GM12878 (cell line): ENCODE measurements around the gene TLK2. TPM values are rescaled to one million over a fixed set of nuclear protein-coding genes. Genes with fewer than 3 reads are reported as not detected.

Experiments used
- ATAC-seq: fragments of 200-7000 bp; cut with Tn5 transposase; 3 replicates; pipeline ENCODE4 v1.9.1; 2020; ENCODE audit warnings: mild to moderate bottlenecking, moderate library complexity
- BruUV-seq: library from RNA; stranded (reverse); fragments of 400-500 nt; replicated peaks from 2 replicates; lab custom pipeline; 2021; lab: Mats Ljungman, UMichigan
- CTCF ChIA-PET: fragments of 300-600 bp; sonication (Branson Sonifier 250); formaldehyde crosslinking; extraction: SDS; loops from one replicate; lab custom pipeline; 2021; ENCODE audit warnings: inconsistent platforms; lab: Yijun Ruan, JAX
- POLR2A ChIA-PET: fragments of 350-600 bp; formaldehyde crosslinking; extraction: SDS; loops from one replicate; lab custom pipeline; 2021; ENCODE audit warnings: inconsistent platforms; lab: Charles Lee
- RAD21 ChIA-PET: fragments of 300-600 bp; sonication (Branson Sonifier 250); formaldehyde crosslinking; loops from one replicate; lab custom pipeline; 2023; ENCODE audit warnings: antibody characterized with exemption; ENCODE audit not compliant: unreplicated experiment; lab: Charles Lee
- SMC1A ChIA-PET: fragments of 300-600 bp; sonication (Branson Sonifier 250); formaldehyde crosslinking; loops from one replicate; lab custom pipeline; 2023; ENCODE audit not compliant: unreplicated experiment, uncharacterized antibody; lab: Charles Lee
- DNase-seq: peaks from one replicate; pipeline ENCODE4 v3.0.0-alpha.2; 2011; ENCODE audit warnings: low read depth, low spot score
- FAIRE-seq: peaks from 3 replicates; lab custom pipeline; 2011; peaks lifted over from hg19 to GRCh38; lab: Jason Lieb, UNC
- H2AFZ ChIP-seq: 2 replicates; pipeline ENCODE4 v1.6.0; 2011; ENCODE audit warnings: low read depth, low read length, control low read depth; ENCODE audit not compliant: control insufficient read depth
- H3K27ac ChIP-seq: 2 replicates; pipeline ENCODE4 v1.5.1; 2011; ENCODE audit warnings: control low read depth; ENCODE audit not compliant: control insufficient read depth, insufficient read depth
- H3K27me3 ChIP-seq, 2 experiments: replicated peaks in 1 of 2; 2 replicates each; pipeline versions ENCODE4 v1.6.0 to v1.6.1; 2011; ENCODE audit warnings: low read length in 1 of 2; ENCODE audit not compliant: control insufficient read depth in 2 of 2, insufficient read depth in 2 of 2
- H3K36me3 ChIP-seq, 2 experiments: 2 replicates each; pipeline ENCODE4 v1.5.1; 2011; ENCODE audit warnings: low read length in 1 of 2; ENCODE audit not compliant: control insufficient read depth in 2 of 2, insufficient read depth in 2 of 2
- H3K4me1 ChIP-seq: 2 replicates; pipeline ENCODE4 v1.6.1; 2011; ENCODE audit warnings: mild to moderate bottlenecking, low read length, moderate library complexity, mixed read lengths; ENCODE audit not compliant: control insufficient read depth, insufficient read depth
- H3K4me2 ChIP-seq: 2 replicates; pipeline ENCODE4 v1.6.0; 2011; ENCODE audit warnings: control low read depth; ENCODE audit not compliant: control insufficient read depth, insufficient read depth
- H3K4me3 ChIP-seq: fragments of 200-600 bp; sonication (generic); 2 replicates; pipeline ENCODE4 v1.5.1; 2016
- H3K79me2 ChIP-seq: 2 replicates; pipeline ENCODE4 v1.6.0; 2011; ENCODE audit warnings: low read length; ENCODE audit not compliant: control insufficient read depth, insufficient read depth
- H3K9ac ChIP-seq: 2 replicates; pipeline ENCODE4 v1.8.0; 2011; ENCODE audit warnings: low read length, control low read depth, mixed read lengths; ENCODE audit not compliant: control insufficient read depth, insufficient read depth
- H3K9me3 ChIP-seq: replicated peaks from 3 replicates; pipeline ENCODE4 v1.5.1; 2011; ENCODE audit warnings: mild to moderate bottlenecking, low read length; ENCODE audit not compliant: control insufficient read depth, insufficient read depth
- H4K20me1 ChIP-seq: 2 replicates; pipeline ENCODE4 v1.6.0; 2011; ENCODE audit not compliant: control insufficient read depth, insufficient read depth
- BCL3 ChIP-seq: IDR thresholded peaks from 2 replicates; pipeline ENCODE4 v1.6.1; 2011; ENCODE audit warnings: borderline replicate concordance, low read depth, mild to moderate bottlenecking, moderate library complexity, low read length; ENCODE audit not compliant: insufficient read depth, poor library complexity, severe bottlenecking
- BRCA1 ChIP-seq: IDR thresholded peaks from 2 replicates; pipeline ENCODE4 v1.6.1; 2011; ENCODE audit warnings: low read depth, low read length, improper control_type of control experiment
- CHD1 ChIP-seq: IDR thresholded peaks from 2 replicates; pipeline ENCODE4 v1.6.1; 2012; ENCODE audit warnings: low read depth, low read length, improper control_type of control experiment
- EGR1 ChIP-seq, 2 experiments: IDR thresholded peaks; 1 replicate in 1 of 2; 2 replicates in 1 of 2; pipeline ENCODE4 v1.6.1; 2011 to 2012; ENCODE audit warnings: low read depth in 2 of 2, low read length in 2 of 2, borderline replicate concordance in 1 of 2, mild to moderate bottlenecking in 1 of 2, moderate library complexity in 1 of 2
- FOS ChIP-seq: IDR thresholded peaks from 3 replicates; pipeline ENCODE4 v1.6.1; 2011; ENCODE audit warnings: borderline replicate concordance; ENCODE audit not compliant: insufficient read length; ENCODE audit errors: extremely low read depth
- FOXK2 ChIP-seq: fragments of 450-650 bp; IDR thresholded peaks from 2 replicates; pipeline ENCODE4 v1.6.1; 2017; ENCODE audit warnings: mild to moderate bottlenecking, moderate library complexity
- GATAD2B ChIP-seq: fragments of 450-650 bp; conservative IDR thresholded peaks from 2 replicates; pipeline ENCODE4 v1.6.1; 2017; ENCODE audit warnings: low read depth, mild to moderate bottlenecking, moderate library complexity
- HCFC1 ChIP-seq: fragments of 150-350 bp; IDR thresholded peaks from 2 replicates; pipeline ENCODE4 v1.6.1; 2014; ENCODE audit warnings: low read length
- LARP7 ChIP-seq: fragments of 450-650 bp; IDR thresholded peaks from 2 replicates; pipeline ENCODE4 v1.6.1; 2017; ENCODE audit warnings: mild to moderate bottlenecking
- MEF2B ChIP-seq: fragments of 450-650 bp; IDR thresholded peaks from 2 replicates; pipeline ENCODE4 v1.6.1; 2018; ENCODE audit warnings: mild to moderate bottlenecking, moderate library complexity; ENCODE audit not compliant: partially characterized antibody, poor library complexity, severe bottlenecking
- NFIC ChIP-seq: IDR thresholded peaks from 2 replicates; pipeline ENCODE4 v1.6.1; 2012; ENCODE audit warnings: low read depth, mild to moderate bottlenecking, inconsistent platforms, low read length, moderate library complexity
- REST ChIP-seq: IDR thresholded peaks from 2 replicates; pipeline ENCODE4 v1.6.1; 2012; ENCODE audit warnings: mild to moderate bottlenecking, low read depth, low read length
- RFX5 ChIP-seq: IDR thresholded peaks from 2 replicates; pipeline ENCODE4 v1.6.1; 2011; ENCODE audit warnings: low read depth, low read length, improper control_type of control experiment
- SPI1 ChIP-seq: IDR thresholded peaks from 2 replicates; pipeline ENCODE4 v1.6.1; 2011; ENCODE audit warnings: low read depth, mild to moderate bottlenecking, low read length, moderate library complexity, borderline replicate concordance; ENCODE audit not compliant: insufficient read depth
- SREBF1 ChIP-seq: IDR thresholded peaks from 2 replicates; pipeline ENCODE4 v1.6.1; 2012; ENCODE audit warnings: mild to moderate bottlenecking, low read length
- TCF12 ChIP-seq: IDR thresholded peaks from 2 replicates; pipeline ENCODE4 v1.6.1; 2011; ENCODE audit warnings: low read depth, mild to moderate bottlenecking, low read length
- WGBS: methylation state at CpG from one replicate; pipeline ENCODE4 v1.1.6; 2016; ENCODE audit warnings: low lambda C conversion rate; ENCODE audit not compliant: insufficient replicate concordance, insufficient coverage; ENCODE audit errors: missing lambda C conversion rate; 5-methylcytosine and 5-hydroxymethylcytosine counted together
- in situ Hi-C: fragments of 300-500 bp; cut with MboI; formaldehyde crosslinking; loops from 9 replicates; pipeline ENCODE4 v1.14.3; 2018; ENCODE audit warnings: mixed read lengths
- intact Hi-C: fragments of 100-400 bp; cut with micrococcal nuclease; formaldehyde crosslinking; loops from one replicate; pipeline ENCODE4 v1.14.2; 2022; ENCODE audit not compliant: unreplicated experiment
- polyA plus RNA-seq, 11 experiments: library from polyadenylated mRNA; depleted of rRNA in 4 of 11; unstranded in 6 of 11; stranded (reverse) in 5 of 11; fragments of >200 nt; fragmentation: Nextera tagmentation in 4 of 11; fragmentation: Illumina TruSeq in 1 of 11; extraction: Ambion mirVana in 4 of 11; extraction: Trizol in 1 of 11; gene quantifications; 1 replicate in 1 of 11; 2 replicates in 10 of 11; pipeline versions ENCODE4 v1.2.1 to v1.2.3, GENCODE V29; 2011 to 2016; ENCODE audit warnings: inconsistent platforms in 2 of 11, missing spikeins in 2 of 11, low read depth in 1 of 11
- total RNA-seq, 4 experiments: library from RNA; depleted of rRNA in 3 of 4; stranded (reverse); fragments of >200 nt in 3 of 4; fragmentation: Illumina TruSeq in 1 of 4; extraction: Trizol in 1 of 4; gene quantifications; 2 replicates each; pipeline versions ENCODE4 v1.2.1 to v1.2.3, GENCODE V29; 2013 to 2021

The TLK2 gene
- total and polyA plus RNA-seq, 10 of the 15 experiments (the other 5 are each of a cell fraction or from before 2014, with no cell fraction given): 12.1 to 51.2 (median 27.5) TPM

GRCh38 chr17:62629556-62630364 is 151.1 kb downstream of the TLK2 start:
- no peak overlapping the region for H3K27ac ChIP-seq
- H3K4me2 ChIP-seq: no peak overlapping the region
- FAIRE-seq (no peak), ATAC-seq (no peak), DNase-seq (no peak)
- H4K20me1 ChIP-seq: no peaks in the 10 kb centered on the region
- peaks cover 0 to 9% of the 10 kb centered on the region in 2 experiments; a peak in 3 of 4 replicates for H3K27me3 ChIP-seq
- no peak overlapping the region for H3K9ac ChIP-seq
- H2AFZ ChIP-seq: no peak overlapping the region
- no peaks in the 10 kb centered on the region for H3K36me3 ChIP-seq
- POLR2A ChIA-PET: interaction anchor here (0.5 kb wide), 1 partner anchor 10 kb away, joined by 6 read pairs; no protein-coding TSS in a partner anchor
- BruUV-seq: no TSS peak
- CTCF ChIA-PET: no interaction called here
- 0 out of 2 replicates have a peak, but pooled peaks cover 3% of the 10 kb centered on the region for H3K4me1 ChIP-seq
- 73% methylated on average over 19 of the region's 19 CpGs for WGBS
- in situ Hi-C loops: no loop called here
- intact Hi-C loops: no loop called here
- H3K4me3 ChIP-seq: no peak overlapping the region
- SMC1A ChIA-PET: no interaction called here
- H3K79me2 ChIP-seq: no peaks in the 10 kb centered on the region
- H3K9me3 ChIP-seq: no peaks in the 10 kb centered on the region
- RAD21 ChIA-PET: no interaction called here
- TF ChIP-seq SPI1: no peak
- no peak for TF ChIP-seq LARP7
- no peak for TF ChIP-seq FOS
- no peak for TF ChIP-seq GATAD2B
- no peak for TF ChIP-seq NFIC
- TF ChIP-seq HCFC1: no peak
- no peak for TF ChIP-seq EGR1 (IDR thresholded peaks at IDR 0.05; ENCODE audit: borderline replicate concordance in 1 of 2, low read depth in 2 of 2, low read length in 2 of 2)
- TF ChIP-seq TCF12: no peak
- no peak for TF ChIP-seq MEF2B
- no peak for TF ChIP-seq BCL3
- no peak for TF ChIP-seq CHD1
- no peak for TF ChIP-seq BRCA1
- TF ChIP-seq REST: no peak
- TF ChIP-seq RFX5: no peak
- TF ChIP-seq FOXK2: no peak
- TF ChIP-seq SREBF1: no peak
